Measurements from ENCODE around the gene BDKRB2.

GRCh38 chr14:96257900-96258299, 53.3 kb downstream of the BDKRB2 start:
- TF ChIP-seq POLR2A (IDR thresholded peaks at IDR 0.05) (no peak), CTCF (IDR thresholded peaks at IDR 0.05) (no peak)

Measured in ovary (tissue), 3 donors.